SU-DHL-6 (cell line): Measurements from ENCODE around the gene SLC17A2.

Experiments used
- H2AFZ ChIP-seq: fragments of 200-600 bp; sonication (generic); 2 replicates; pipeline ENCODE4 v1.6.1; 2014; ENCODE audit warnings: low read depth, mild to moderate bottlenecking, moderate library complexity, mixed read lengths, antibody characterized with exemption, low read length; ENCODE audit not compliant: severe bottlenecking
- H3F3A ChIP-seq: fragments of 200-600 bp; shearing (Covaris generic); 2 replicates; pipeline ENCODE4 v1.6.0; 2016; ENCODE audit warnings: antibody characterized with exemption, mild to moderate bottlenecking; ENCODE audit not compliant: insufficient read depth
- H3K27ac ChIP-seq: fragments of 200-600 bp; sonication (generic); 2 replicates; pipeline ENCODE4 v1.5.1; 2016; ENCODE audit warnings: low read depth, mild to moderate bottlenecking, low read length, moderate library complexity, mixed read lengths
- H3K27me3 ChIP-seq: fragments of 200-600 bp; sonication (generic), shearing (Covaris generic); 2 replicates; pipeline ENCODE4 v1.6.0; 2014; ENCODE audit warnings: mild to moderate bottlenecking, low read length
- H3K36me3 ChIP-seq: fragments of 200-600 bp; sonication (generic); 2 replicates; pipeline ENCODE4 v1.6.1; 2014; ENCODE audit warnings: mild to moderate bottlenecking, low read length, mixed read lengths
- H3K4me2 ChIP-seq: fragments of 300-600, 200-600 bp; shearing (Covaris generic), sonication (generic); 2 replicates; pipeline ENCODE4 v1.6.0; 2014; ENCODE audit warnings: low read length, low read depth, mild to moderate bottlenecking; ENCODE audit not compliant: poor library complexity, severe bottlenecking
- H3K4me3 ChIP-seq: fragments of 200-600 bp; sonication (generic); 2 replicates; pipeline ENCODE4 v1.5.1; 2014; ENCODE audit warnings: antibody characterized with exemption, low read length, mild to moderate bottlenecking, mixed read lengths; ENCODE audit not compliant: insufficient read depth, poor library complexity, severe bottlenecking
- H3K79me2 ChIP-seq: fragments of 200-600 bp; sonication (generic); 2 replicates; pipeline ENCODE4 v1.6.1; 2014; ENCODE audit warnings: mild to moderate bottlenecking, low read length, moderate library complexity; ENCODE audit not compliant: insufficient read depth
- H3K9ac ChIP-seq: fragments of 200-600 bp; sonication (generic); 2 replicates; pipeline ENCODE4 v1.7.0; 2014; ENCODE audit warnings: mild to moderate bottlenecking, low read length
- H3K9me2 ChIP-seq: fragments of 200-600 bp; sonication (generic); replicated peaks from 2 replicates; pipeline ENCODE4 v1.6.1; 2014; ENCODE audit warnings: low read length; ENCODE audit not compliant: insufficient read depth
- H3K9me3 ChIP-seq: fragments of 200-600 bp; sonication (generic); 2 replicates; pipeline ENCODE4 v1.6.1; 2014; ENCODE audit warnings: low read length, mixed read lengths; ENCODE audit not compliant: insufficient read depth
- H4K20me1 ChIP-seq: fragments of 200-600 bp; sonication (generic); 2 replicates; pipeline ENCODE4 v1.6.1; 2014; ENCODE audit warnings: low read depth, mild to moderate bottlenecking, antibody characterized with exemption, low read length, moderate library complexity, mixed read lengths
- CTCF ChIP-seq: fragments of 200-600 bp; sonication (generic); IDR thresholded peaks from one replicate; pipeline ENCODE4 v1.5.1; 2017; ENCODE audit warnings: antibody characterized with exemption, mild to moderate bottlenecking, low read length, moderate library complexity; ENCODE audit not compliant: insufficient read depth, poor library complexity, severe bottlenecking
- EZH2phosphoT487 ChIP-seq: fragments of 200-600 bp; sonication (generic), shearing (Covaris generic); conservative IDR thresholded peaks from 2 replicates; pipeline ENCODE4 v1.6.1; 2018; ENCODE audit warnings: mild to moderate bottlenecking, antibody characterized with exemption, low read length, moderate library complexity, mixed read lengths

The SLC17A2 gene

GRCh38 chr6:25889877-25890853, 40.3 kb downstream of the SLC17A2 start:
- TF ChIP-seq EZH2phosphoT487: no peak
- TF ChIP-seq CTCF: no peak
- H3K4me3 ChIP-seq: no peak overlapping the region
- no peaks in the 10 kb centered on the region for H3K36me3 ChIP-seq
- no peak overlapping the region for H3K9ac ChIP-seq
- H3K9me3 ChIP-seq: no peaks in the 10 kb centered on the region
- H3K9me2 ChIP-seq: no peaks in the 10 kb centered on the region
- no peaks in the 10 kb centered on the region for H4K20me1 ChIP-seq
- no peaks in the 10 kb centered on the region for H3K79me2 ChIP-seq
- H3F3A ChIP-seq: no peaks in the 10 kb centered on the region
- H3K4me2 ChIP-seq: no peak overlapping the region
- H3K27ac ChIP-seq: no peak overlapping the region
- H3K27me3 ChIP-seq: no peaks in the 10 kb centered on the region
- no peak overlapping the region for H2AFZ ChIP-seq

DNA sequence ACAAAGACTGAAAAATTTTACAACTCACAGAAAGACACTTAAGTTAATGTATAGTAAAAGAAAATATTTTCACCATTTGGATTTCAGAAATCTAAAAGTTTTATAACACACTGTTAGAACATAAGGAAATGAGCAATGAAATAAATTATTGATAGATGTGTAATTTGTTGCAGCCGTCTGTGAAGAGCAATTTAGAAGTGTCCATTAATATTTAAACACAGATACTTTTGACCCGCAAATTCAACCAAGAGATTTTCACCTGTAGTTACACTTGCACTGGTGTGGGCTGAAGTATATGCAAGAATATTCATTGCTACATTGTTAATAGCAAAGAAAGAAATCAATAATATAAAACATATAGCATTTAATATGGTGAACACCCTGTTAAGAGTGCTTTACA, 41.9 kb downstream of the SLC17A2 start:
- Histone ChIP-seq H3K4me3 (no peak overlapping the region), H3K9me2 (no peaks in the 10 kb centered on the region), H3K9me3 (no peaks in the 10 kb centered on the region), H2AFZ (no peak overlapping the region), H3K9ac (no peak overlapping the region), H3K27me3 (no peaks in the 10 kb centered on the region), H3K4me2 (no peak overlapping the region), H3K36me3 (no peaks in the 10 kb centered on the region), H4K20me1 (no peaks in the 10 kb centered on the region), H3K27ac (no peak overlapping the region), H3F3A (no peaks in the 10 kb centered on the region), H3K79me2 (no peaks in the 10 kb centered on the region)
- TF ChIP-seq CTCF (no peak), EZH2phosphoT487 (no peak)

GRCh38 chr6:25886066-25886465, 44.4 kb downstream of the SLC17A2 start:
- Histone ChIP-seq H3K27ac (no peak overlapping the region), H3K9me3 (no peaks in the 10 kb centered on the region), H3F3A (no peaks in the 10 kb centered on the region), H3K27me3 (no peaks in the 10 kb centered on the region), H3K9me2 (no peaks in the 10 kb centered on the region), H3K9ac (no peak overlapping the region), H3K4me3 (no peak overlapping the region), H4K20me1 (no peaks in the 10 kb centered on the region), H3K79me2 (no peaks in the 10 kb centered on the region), H3K4me2 (no peak overlapping the region), H2AFZ (no peak overlapping the region), H3K36me3 (no peaks in the 10 kb centered on the region)
- no peak for TF ChIP-seq EZH2phosphoT487

DNA sequence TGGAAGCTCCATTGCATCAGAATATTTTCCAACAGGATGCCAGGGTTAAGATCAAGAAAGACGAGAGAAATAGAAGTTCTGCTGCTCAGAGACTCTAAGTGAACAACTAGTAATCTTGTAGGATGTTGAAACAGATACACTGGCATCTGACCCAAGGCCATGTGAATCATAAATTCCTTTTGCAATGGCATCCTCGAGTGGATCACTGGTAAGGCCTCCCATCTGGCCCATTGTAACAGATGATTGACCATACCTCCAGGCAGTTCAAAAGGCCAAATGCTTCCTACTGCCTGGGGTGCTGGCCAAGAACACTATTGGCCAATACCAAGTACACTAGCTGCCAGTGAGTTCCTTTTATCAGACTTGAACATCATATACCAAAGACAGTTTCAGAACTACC, 46.5 kb downstream of the SLC17A2 start:
- no peaks in the 10 kb centered on the region for H3K36me3 ChIP-seq
- no peak overlapping the region for H3K27ac ChIP-seq
- no peak overlapping the region for H2AFZ ChIP-seq
- no peaks in the 10 kb centered on the region for H3F3A ChIP-seq
- H4K20me1 ChIP-seq: no peaks in the 10 kb centered on the region
- no peaks in the 10 kb centered on the region for H3K79me2 ChIP-seq
- no peak overlapping the region for H3K4me2 ChIP-seq
- H3K9ac ChIP-seq: no peak overlapping the region
- no peaks in the 10 kb centered on the region for H3K9me3 ChIP-seq
- TF ChIP-seq CTCF (no peak), EZH2phosphoT487 (no peak)
- H3K9me2 ChIP-seq: no peaks in the 10 kb centered on the region
- H3K4me3 ChIP-seq: no peak overlapping the region
- H3K27me3 ChIP-seq: no peaks in the 10 kb centered on the region
